OCI-LY1 (cell line): ENCODE measurements around the gene PCDH10.

ENCODE experiments used
- EZH2 ChIP-seq: fragments of 200-600 bp; sonication (generic), shearing (Covaris generic); IDR thresholded peaks from 2 replicates; pipeline ENCODE4 v1.8.0; 2017; ENCODE audit warnings: borderline replicate concordance, mixed run types, mild to moderate bottlenecking, antibody characterized with exemption, low read length, moderate library complexity, mixed read lengths
- TF ChIP-seq, protein P1 (sequence below): fragments of 200-600 bp; sonication (generic), shearing (Covaris generic); IDR thresholded peaks from 2 replicates; pipeline ENCODE4 v1.5.1; 2017; ENCODE audit warnings: mild to moderate bottlenecking, antibody characterized with exemption, low read length, moderate library complexity, mixed read lengths

DNA sequence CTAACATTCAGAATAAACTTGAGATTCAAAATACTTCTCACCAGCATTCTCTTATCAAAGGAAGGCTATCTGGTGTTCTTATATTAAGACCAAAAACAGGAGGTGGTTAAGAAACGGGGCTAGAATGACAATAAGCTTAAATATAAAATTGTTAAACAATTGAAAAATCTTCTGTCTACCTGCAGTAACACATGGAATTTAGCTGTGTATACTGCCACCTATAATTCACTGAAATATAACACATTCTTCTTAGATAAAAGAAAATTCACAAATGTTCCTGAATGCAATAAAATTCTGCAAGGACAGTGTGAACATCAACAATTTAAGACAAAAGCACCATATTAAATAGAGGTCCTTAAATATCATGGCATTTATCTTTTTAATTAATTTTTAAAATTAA is 11.5 kb upstream of the PCDH10 start:
- TF ChIP-seq, protein P1, sequence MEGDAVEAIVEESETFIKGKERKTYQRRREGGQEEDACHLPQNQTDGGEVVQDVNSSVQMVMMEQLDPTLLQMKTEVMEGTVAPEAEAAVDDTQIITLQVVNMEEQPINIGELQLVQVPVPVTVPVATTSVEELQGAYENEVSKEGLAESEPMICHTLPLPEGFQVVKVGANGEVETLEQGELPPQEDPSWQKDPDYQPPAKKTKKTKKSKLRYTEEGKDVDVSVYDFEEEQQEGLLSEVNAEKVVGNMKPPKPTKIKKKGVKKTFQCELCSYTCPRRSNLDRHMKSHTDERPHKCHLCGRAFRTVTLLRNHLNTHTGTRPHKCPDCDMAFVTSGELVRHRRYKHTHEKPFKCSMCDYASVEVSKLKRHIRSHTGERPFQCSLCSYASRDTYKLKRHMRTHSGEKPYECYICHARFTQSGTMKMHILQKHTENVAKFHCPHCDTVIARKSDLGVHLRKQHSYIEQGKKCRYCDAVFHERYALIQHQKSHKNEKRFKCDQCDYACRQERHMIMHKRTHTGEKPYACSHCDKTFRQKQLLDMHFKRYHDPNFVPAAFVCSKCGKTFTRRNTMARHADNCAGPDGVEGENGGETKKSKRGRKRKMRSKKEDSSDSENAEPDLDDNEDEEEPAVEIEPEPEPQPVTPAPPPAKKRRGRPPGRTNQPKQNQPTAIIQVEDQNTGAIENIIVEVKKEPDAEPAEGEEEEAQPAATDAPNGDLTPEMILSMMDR = peak; percentile 27; the same call in 1 of the 2 replicates
- no peak for TF ChIP-seq EZH2
